Natural killer cell (primary cell): Measurements from ENCODE around the gene ENC1. TPM values are rescaled to one million over a fixed set of nuclear protein-coding genes. Genes with fewer than 3 reads are reported as not detected.

Experiments used
- ATAC-seq, 3 donors: fragments of 150-1000 bp in 2 of 3; fragments of 200-7000 bp in 1 of 3; cut with Tn5 transposase; 1 replicate in 1 of 3; 2 replicates in 2 of 3; pipeline ENCODE4 v1.10.0; 2021; ENCODE audit warnings: mild to moderate bottlenecking in 2 of 3, moderate library complexity in 2 of 3
- DNase-seq, 2 donors: peaks; one replicate each; pipeline versions ENCODE4 v3.0.0 to v3.0.0-alpha.2; 2013 to 2021; ENCODE audit warnings: mixed read lengths in 1 of 2
- H3K27ac ChIP-seq: one replicate; pipeline ENCODE4 v1.5.1; 2013; ENCODE audit warnings: mild to moderate bottlenecking, low read length
- H3K27me3 ChIP-seq: one replicate; pipeline ENCODE4 v1.6.1; 2013; ENCODE audit warnings: low read length; ENCODE audit not compliant: control insufficient read depth, insufficient read depth
- H3K36me3 ChIP-seq: one replicate; pipeline ENCODE4 v1.6.1; 2013; ENCODE audit warnings: low read length; ENCODE audit not compliant: control insufficient read depth, insufficient read depth
- H3K4me1 ChIP-seq: one replicate; pipeline ENCODE4 v1.6.1; 2013; ENCODE audit warnings: low read length; ENCODE audit not compliant: control insufficient read depth, insufficient read depth
- H3K4me3 ChIP-seq: one replicate; pipeline ENCODE4 v1.5.1; 2013; ENCODE audit warnings: low read length
- H3K9me3 ChIP-seq: one replicate; pipeline ENCODE4 v1.6.1; 2013; ENCODE audit warnings: low read length; ENCODE audit not compliant: control insufficient read depth, insufficient read depth
- H3K27ac Mint-ChIP-seq, 2 donors: one replicate each; pipeline ENCODE4 v1.8.0; 2022; ENCODE audit warnings: mild to moderate bottlenecking in 2 of 2, mixed read lengths in 2 of 2, moderate library complexity in 1 of 2
- H3K27me3 Mint-ChIP-seq, 2 donors: one replicate each; pipeline ENCODE4 v1.8.0; 2022; ENCODE audit warnings: low read depth in 2 of 2, mixed read lengths in 2 of 2
- H3K36me3 Mint-ChIP-seq: one replicate; pipeline ENCODE4 v1.8.0; 2022; ENCODE audit warnings: mixed read lengths
- H3K4me1 Mint-ChIP-seq, 2 donors: one replicate each; pipeline ENCODE4 v1.8.0; 2022; ENCODE audit warnings: mixed read lengths in 2 of 2
- H3K4me3 Mint-ChIP-seq: one replicate; pipeline ENCODE4 v1.8.0; 2022; ENCODE audit warnings: mild to moderate bottlenecking, moderate library complexity, mixed read lengths
- H3K9me3 Mint-ChIP-seq, 2 donors: one replicate each; pipeline ENCODE4 v1.8.0; 2022; ENCODE audit warnings: mixed read lengths in 2 of 2
- CTCF ChIP-seq: fragments of 200-600 bp; IDR thresholded peaks from one replicate; pipeline ENCODE4 v1.8.0; 2022; ENCODE audit warnings: antibody characterized with exemption
- WGBS: methylation state at CpG from one replicate; pipeline ENCODE4 v1.1.7; 2013; ENCODE audit warnings: missing lambda C conversion rate; ENCODE audit not compliant: insufficient coverage; 5-methylcytosine and 5-hydroxymethylcytosine counted together
- intact Hi-C: fragments of 100-400 bp; cut with micrococcal nuclease; formaldehyde crosslinking; loops from one replicate; pipeline ENCODE4 v1.14.2; 2022
- total RNA-seq, 4 donors: library from RNA; stranded (reverse); fragments of 120-200 nt in 1 of 4; gene quantifications; one replicate each; pipeline versions ENCODE4 v1.2.3 to v1.2.4, GENCODE V29; 2013 to 2022

The ENC1 gene
- total RNA-seq, 3 donors from 2014 or later (not counting 1 experiment from before 2014, with no cell fraction given): 89.6 to 133 (median 99.3) TPM

- TF ChIP-seq CTCF: no peak
- 88% methylated on average over 1 of the region's 3 CpGs for WGBS
- Histone ChIP-seq H3K4me1 (no peaks in the 10 kb centered on the region), H3K27ac (no peak overlapping the region), H3K9me3 (no peaks in the 10 kb centered on the region), H3K4me3 (no peak overlapping the region), H3K27me3 (no peaks in the 10 kb centered on the region), H3K36me3 (no peaks in the 10 kb centered on the region)
- intact Hi-C loops: no loop called here
- ATAC-seq (no peak), DNase-seq (no peak)
- H3K27ac Mint-ChIP-seq: no peak overlapping the region
- no peaks in the 10 kb centered on the region for H3K9me3 Mint-ChIP-seq
- H3K36me3 Mint-ChIP-seq: no peaks in the 10 kb centered on the region
- no peaks in the 10 kb centered on the region for H3K4me1 Mint-ChIP-seq
- H3K4me3 Mint-ChIP-seq: no peak overlapping the region
- H3K27me3 Mint-ChIP-seq: peaks cover 8 to 18% of the 10 kb centered on the region in 2 donors
Observed at GRCh38 chr5:74588415-74588814, 52.1 kb downstream of the ENC1 start.

DNA sequence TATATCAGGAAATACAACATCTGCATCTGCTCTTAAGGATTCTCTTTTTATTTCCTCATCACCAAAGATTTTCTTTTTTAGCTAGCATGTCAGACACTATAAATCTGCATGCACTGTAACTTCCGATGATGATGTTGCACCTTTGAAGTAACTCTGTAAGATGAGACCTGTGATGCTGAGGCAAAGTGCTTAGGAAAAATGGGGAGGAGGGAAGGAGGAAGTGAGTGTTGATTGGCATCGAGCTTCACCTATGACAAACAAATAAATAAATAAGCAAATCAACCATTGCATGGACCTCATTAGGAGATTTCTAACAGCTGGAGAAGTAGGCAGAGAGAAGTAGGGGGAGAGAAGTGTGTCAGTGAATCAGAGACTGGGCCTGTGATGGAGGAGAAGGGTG lies 52.6 kb downstream of the ENC1 start:
- H3K36me3 ChIP-seq: no peaks in the 10 kb centered on the region
- ATAC-seq (no peak), DNase-seq (no peak)
- no peak overlapping the region for H3K4me3 Mint-ChIP-seq
- no peaks in the 10 kb centered on the region for H3K4me1 ChIP-seq
- no peaks in the 10 kb centered on the region for H3K27me3 ChIP-seq
- no peak for TF ChIP-seq CTCF
- H3K36me3 Mint-ChIP-seq: no peaks in the 10 kb centered on the region
- no peak overlapping the region for H3K27ac ChIP-seq
- H3K27ac Mint-ChIP-seq: no peak overlapping the region
- no peak overlapping the region for H3K4me3 ChIP-seq
- peaks cover 0 to under 1% of the 10 kb centered on the region in 2 donors for H3K4me1 Mint-ChIP-seq
- intact Hi-C loops: no loop called here
- 60% methylated on average over 1 of the region's 2 CpGs for WGBS
- no peaks in the 10 kb centered on the region for H3K9me3 Mint-ChIP-seq
- peaks cover 8 to 18% of the 10 kb centered on the region in 2 donors for H3K27me3 Mint-ChIP-seq
- no peaks in the 10 kb centered on the region for H3K9me3 ChIP-seq

- H3K4me1 ChIP-seq: no peaks in the 10 kb centered on the region
- ATAC-seq (no peak), DNase-seq (no peak)
- Mint-ChIP-seq H3K4me3 (no peak overlapping the region), H3K27ac (no peak overlapping the region), H3K36me3 (no peaks in the 10 kb centered on the region), H3K27me3 (peaks cover 8 to 18% of the 10 kb centered on the region in 2 donors), H3K4me1 (peaks cover 0 to 4% of the 10 kb centered on the region in 2 donors), H3K9me3 (no peaks in the 10 kb centered on the region)
- TF ChIP-seq CTCF: no peak
- H3K9me3 ChIP-seq: no peaks in the 10 kb centered on the region
- no peaks in the 10 kb centered on the region for H3K36me3 ChIP-seq
- no peaks in the 10 kb centered on the region for H3K27me3 ChIP-seq
- WGBS: 80% methylated on average over 4 of the region's 4 CpGs
- intact Hi-C loops: no loop called here
- H3K4me3 ChIP-seq: no peak overlapping the region
- H3K27ac ChIP-seq: no peak overlapping the region
Observed at GRCh38 chr5:74587300-74587699, 53.2 kb downstream of the ENC1 start.

- H3K27me3 Mint-ChIP-seq: peaks cover 8 to 14% of the 10 kb centered on the region in 2 donors
- H3K27ac ChIP-seq: no peak overlapping the region
- no peak overlapping the region for H3K4me3 ChIP-seq
- H3K36me3 ChIP-seq: no peaks in the 10 kb centered on the region
- H3K4me1 ChIP-seq: no peaks in the 10 kb centered on the region
- H3K27me3 ChIP-seq: no peaks in the 10 kb centered on the region
- H3K9me3 Mint-ChIP-seq: no peaks in the 10 kb centered on the region
- no peaks in the 10 kb centered on the region for H3K36me3 Mint-ChIP-seq
- intact Hi-C loops: no loop called here
- H3K4me1 Mint-ChIP-seq: peaks cover 0 to 4% of the 10 kb centered on the region in 2 donors
- H3K4me3 Mint-ChIP-seq: no peak overlapping the region
- DNase-seq (no peak), ATAC-seq (no peak)
- WGBS: 82% methylated on average over 1 of the region's 1 CpG
- TF ChIP-seq CTCF: no peak
- H3K9me3 ChIP-seq: no peaks in the 10 kb centered on the region
- H3K27ac Mint-ChIP-seq: no peak overlapping the region
Observed at GRCh38 chr5:74586856-74587255, 53.7 kb downstream of the ENC1 start.
